ENCODE data around the gene MAP3K7. TPM values are rescaled to one million over a fixed set of nuclear protein-coding genes. Genes with fewer than 3 reads are reported as not detected.

Gene MAP3K7
- total and polyA plus RNA-seq, 2 of the 4 experiments (the other 2 are of a cell fraction) = 26.5 to 29.9 TPM

- H2BK120ac ChIP-seq (ENCODE audit: low read depth, low read length) = no peak overlapping the region
- POLR2A ChIA-PET (ENCODE audit: unreplicated experiment) = no interaction called here
- TF ChIP-seq MAZ (IDR thresholded peaks at IDR 0.05; ENCODE audit: borderline replicate concordance, low read depth, low read length) = no peak
- TF ChIP-seq CHD1 (IDR thresholded peaks at IDR 0.05; ENCODE audit: low read depth, low read length) = no peak
- TF ChIP-seq CTCF (conservative IDR thresholded peaks at IDR 0.05; ENCODE audit: low read depth, low read length) = no peak
- no peak for TF ChIP-seq RAD21 (IDR thresholded peaks at IDR 0.05; ENCODE audit: low read length)
- TF ChIP-seq NFE2L2 (IDR thresholded peaks at IDR 0.05; ENCODE audit: low read depth, low read length) = no peak
- TF ChIP-seq MAFK (IDR thresholded peaks at IDR 0.05; ENCODE audit: low read depth, low read length) = no peak
- no peak for TF ChIP-seq ELK1 (IDR thresholded peaks at IDR 0.05; ENCODE audit: borderline replicate concordance, low read depth, low read length)
- TF ChIP-seq CEBPB (IDR thresholded peaks at IDR 0.05; ENCODE audit: low read depth, low read length) = no peak
- no peak for TF ChIP-seq RFX5 (IDR thresholded peaks at IDR 0.05; ENCODE audit: low read depth, low read length)
- no peak for TF ChIP-seq USF2 (IDR thresholded peaks at IDR 0.05; ENCODE audit: low read depth, low read length)
- TF ChIP-seq SMC3 (IDR thresholded peaks at IDR 0.05; ENCODE audit: low read depth, low read length) = no peak
- no peak for TF ChIP-seq BHLHE40 (IDR thresholded peaks at IDR 0.05; ENCODE audit: low read depth, low read length)
- TF ChIP-seq RCOR1 (IDR thresholded peaks at IDR 0.05; ENCODE audit: insufficient replicate concordance, low read length) = no peak
- no peak for TF ChIP-seq POLR2A (IDR thresholded peaks at IDR 0.05; ENCODE audit: low read depth, low read length)
- no peak for TF ChIP-seq MXI1 (IDR thresholded peaks at IDR 0.05; ENCODE audit: borderline replicate concordance, low read depth, low read length)
- TF ChIP-seq FOS (IDR thresholded peaks at IDR 0.05; ENCODE audit: low read depth, low read length) = no peak
- no TSS peak for BruUV-seq (replicated peaks)
- ATAC-seq (ENCODE audit: low read depth) (no peak), DNase-seq (no peak)
- H3K4me1 ChIP-seq (ENCODE audit: control insufficient read depth, insufficient read depth, low read length) = no peaks in the 10 kb centered on the region
- no peak overlapping the region for H2BK20ac ChIP-seq (ENCODE audit: low read depth, low read length)
- no peaks in the 10 kb centered on the region for H3K9me1 ChIP-seq (ENCODE audit: insufficient read depth, low read length)
- no peak overlapping the region for H4K5ac ChIP-seq (ENCODE audit: low read depth, low read length)
- H3K4ac ChIP-seq (ENCODE audit: low read depth, low read length) = no peak overlapping the region
- H3K18ac ChIP-seq (ENCODE audit: low read depth, low read length) = no peak overlapping the region
- H4K8ac ChIP-seq (ENCODE audit: low read depth in 2 of 2, low read length in 2 of 2) = no peak overlapping the region
- H3K23ac ChIP-seq (ENCODE audit: low read depth, low read length) = no peak overlapping the region
- 0% methylated on average over 1 of the region's 2 CpGs; no CpG with 5 or more reads in 1 of the 2 experiments for WGBS, 2 experiments (ENCODE audit: extremely low coverage in 2 of 2, insufficient read length in 1 of 2)
- intact Hi-C loops (cut with micrococcal nuclease) = no loop called here
- H3K79me1 ChIP-seq (ENCODE audit: low read depth in 1 of 2, low read length in 2 of 2) = no peaks in the 10 kb centered on the region
- H4K20me1 ChIP-seq (ENCODE audit: insufficient read depth, low read length) = no peaks in the 10 kb centered on the region
- peaks cover 6% of the 10 kb centered on the region for H3K27me3 ChIP-seq (ENCODE audit: control insufficient read depth, insufficient read depth, low read length)
- H3K9ac ChIP-seq (ENCODE audit: low read depth, low read length) = no peak overlapping the region
- H3K9me3 ChIP-seq (ENCODE audit: control insufficient read depth, insufficient read depth, low read length) = no peaks in the 10 kb centered on the region
- no peak overlapping the region for H2BK5ac ChIP-seq (ENCODE audit: low read depth, low read length, poor library complexity, severe bottlenecking)
- CTCF ChIA-PET = no interaction called here
- H2AK9ac ChIP-seq (replicated peaks; ENCODE audit: low read depth, low read length, poor library complexity) = no peak overlapping the region
- in situ Hi-C loops (cut with MboI; ENCODE audit: low sequenced_read_pairs) = no loop called here
- dilution Hi-C loops (cut with HindIII; ENCODE audit: low sequenced_read_pairs, unreplicated experiment) = no loop called here
- H3K56ac ChIP-seq (ENCODE audit: extremely low read depth, insufficient read depth, low read length) = no peak overlapping the region
- H3K4me3 ChIP-seq (ENCODE audit: insufficient read depth, low read depth, low read length) = no peak overlapping the region
- no peak overlapping the region for H3K14ac ChIP-seq (replicated peaks; ENCODE audit: low read depth, low read length)
- no peak overlapping the region for H2AFZ ChIP-seq (replicated peaks; ENCODE audit: low read length, poor library complexity)
- no peak overlapping the region for H3K27ac ChIP-seq (ENCODE audit: insufficient read depth, low read length)
- no peak overlapping the region for H3K4me2 ChIP-seq (ENCODE audit: low read depth, low read length)
- no peak overlapping the region for H2AK5ac ChIP-seq (ENCODE audit: low read depth, low read length)
- H4K91ac ChIP-seq (ENCODE audit: insufficient read depth, low read depth, low read length) = no peak overlapping the region
- H3K36me3 ChIP-seq (ENCODE audit: control insufficient read depth, insufficient read depth, low read length) = no peaks in the 10 kb centered on the region
- no peak overlapping the region for H2BK15ac ChIP-seq (ENCODE audit: low read depth, low read length)
Measured at GRCh38 chr6:90619221-90619620, 32.3 kb upstream of the MAP3K7 start.
